ENCODE data around the gene EID3. TPM values are rescaled to one million over a fixed set of nuclear protein-coding genes. Genes with fewer than 3 reads are reported as not detected.

EID3 gene
- total RNA-seq, 1 donor = 19.2 TPM

DNA sequence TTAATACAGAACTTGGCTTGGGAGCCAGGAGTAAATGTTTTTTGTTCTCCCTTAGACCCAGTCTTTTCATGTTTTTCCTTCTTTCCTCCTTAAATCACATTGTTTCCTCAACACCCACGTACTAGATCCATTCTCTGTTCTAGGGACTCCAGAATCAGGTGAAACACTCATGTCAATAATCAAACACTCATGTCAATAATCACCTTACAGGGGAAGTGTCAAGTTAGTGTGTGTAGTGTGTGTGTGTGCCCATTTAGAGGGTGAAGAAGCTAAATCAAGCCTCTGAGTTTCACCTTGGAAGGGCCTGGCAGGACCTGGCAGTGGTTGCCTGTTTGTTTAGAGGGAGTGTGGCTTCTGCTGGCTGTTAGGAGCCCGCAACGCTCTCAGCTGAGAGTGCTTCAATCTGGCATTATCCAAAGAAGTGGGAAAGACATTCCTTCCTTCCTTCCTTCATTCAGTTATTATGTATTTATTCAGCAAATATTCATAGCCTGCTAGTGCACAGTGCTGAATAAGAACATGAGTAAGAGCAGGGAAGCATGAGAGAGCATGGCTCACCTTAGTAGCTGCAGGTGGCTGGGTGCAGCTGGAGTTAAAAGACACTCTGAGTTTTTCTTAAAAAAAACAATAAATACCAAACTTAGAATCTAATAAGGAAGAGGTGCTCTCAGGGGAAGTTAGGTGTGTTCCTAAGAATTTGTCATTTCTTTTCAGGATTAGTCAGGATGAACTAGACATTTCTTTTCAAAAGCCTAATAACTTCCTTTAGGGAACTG, 17.6 kb upstream of the EID3 start:
- TF ChIP-seq, protein P1, sequence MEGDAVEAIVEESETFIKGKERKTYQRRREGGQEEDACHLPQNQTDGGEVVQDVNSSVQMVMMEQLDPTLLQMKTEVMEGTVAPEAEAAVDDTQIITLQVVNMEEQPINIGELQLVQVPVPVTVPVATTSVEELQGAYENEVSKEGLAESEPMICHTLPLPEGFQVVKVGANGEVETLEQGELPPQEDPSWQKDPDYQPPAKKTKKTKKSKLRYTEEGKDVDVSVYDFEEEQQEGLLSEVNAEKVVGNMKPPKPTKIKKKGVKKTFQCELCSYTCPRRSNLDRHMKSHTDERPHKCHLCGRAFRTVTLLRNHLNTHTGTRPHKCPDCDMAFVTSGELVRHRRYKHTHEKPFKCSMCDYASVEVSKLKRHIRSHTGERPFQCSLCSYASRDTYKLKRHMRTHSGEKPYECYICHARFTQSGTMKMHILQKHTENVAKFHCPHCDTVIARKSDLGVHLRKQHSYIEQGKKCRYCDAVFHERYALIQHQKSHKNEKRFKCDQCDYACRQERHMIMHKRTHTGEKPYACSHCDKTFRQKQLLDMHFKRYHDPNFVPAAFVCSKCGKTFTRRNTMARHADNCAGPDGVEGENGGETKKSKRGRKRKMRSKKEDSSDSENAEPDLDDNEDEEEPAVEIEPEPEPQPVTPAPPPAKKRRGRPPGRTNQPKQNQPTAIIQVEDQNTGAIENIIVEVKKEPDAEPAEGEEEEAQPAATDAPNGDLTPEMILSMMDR (IDR thresholded peaks at IDR 0.05; ENCODE audit: extremely low read depth, low read depth, low read length) = no peak
- Histone ChIP-seq H2AFZ (ENCODE audit: low read length) (no peak overlapping the region), H3K4me3 (ENCODE audit: insufficient read depth, low read length) (peak overlapping the region; percentile 91), H3K27ac (ENCODE audit: low read depth, low read length) (peak overlapping the region; percentile 99), H4K20me1 (ENCODE audit: insufficient read depth, low read length) (peaks cover 32% of the 10 kb centered on the region), H3K36me3 (ENCODE audit: insufficient read depth, low read length) (peaks cover 21% of the 10 kb centered on the region), H3K27me3 (ENCODE audit: insufficient read depth, low read length) (no peaks in the 10 kb centered on the region), H3K4me2 (ENCODE audit: insufficient read depth, low read length) (peak overlapping the region; percentile 95), H3K79me2 (ENCODE audit: insufficient read depth, low read length) (peaks cover 41% of the 10 kb centered on the region), H3K4me1 (ENCODE audit: insufficient read depth, low read length) (peaks cover 37% of the 10 kb centered on the region), H3K9me3 (ENCODE audit: low read depth, low read length) (no peaks in the 10 kb centered on the region)
- no peak for DNase-seq (ENCODE audit: insufficient read length, low spot score, missing footprints)

DNA sequence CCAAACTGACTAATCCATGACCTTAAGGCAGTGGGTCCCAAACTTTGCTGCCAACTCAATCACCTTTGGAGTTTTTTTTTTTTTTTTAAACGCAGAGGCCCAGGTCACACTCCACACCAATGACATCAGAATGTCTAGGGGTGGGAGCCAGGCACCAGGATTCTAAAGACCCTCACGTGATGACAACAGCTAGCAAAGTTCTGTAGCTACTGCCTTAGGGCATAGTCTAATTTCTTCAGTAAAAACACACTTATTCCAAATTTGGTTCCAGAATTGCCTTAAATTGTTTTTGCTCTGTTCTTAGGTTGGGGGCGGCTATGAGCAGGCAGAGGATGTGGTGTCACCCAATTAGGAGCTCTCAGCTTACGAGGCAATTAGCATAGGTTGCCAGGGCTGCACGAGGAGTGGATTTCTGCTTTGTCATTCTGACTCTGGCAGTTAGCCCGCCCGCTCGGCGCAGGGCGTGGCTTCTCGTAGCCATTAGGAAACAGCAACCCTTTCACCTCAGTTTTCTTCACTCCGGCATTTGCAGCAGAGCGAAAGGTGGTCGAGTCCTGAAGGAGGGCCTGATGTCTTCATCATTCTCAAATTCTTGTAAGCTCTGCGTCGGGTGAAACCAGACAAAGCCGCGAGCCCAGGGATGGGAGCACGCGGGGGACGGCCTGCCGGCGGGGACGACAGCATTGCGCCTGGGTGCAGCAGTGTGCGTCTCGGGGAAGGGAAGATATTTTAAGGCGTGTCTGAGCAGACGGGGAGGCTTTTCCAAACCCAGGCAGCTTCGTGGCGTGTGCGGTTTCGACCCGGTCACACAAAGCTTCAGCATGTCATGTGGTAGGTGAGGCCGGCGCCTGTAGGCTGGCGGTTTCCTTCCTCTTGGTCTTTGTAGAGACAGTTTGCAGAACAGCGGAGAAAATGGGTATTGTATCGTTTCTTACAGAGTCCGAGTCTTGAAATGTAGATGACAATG, 16.7 kb upstream of the EID3 start:
- peaks cover 46% of the 10 kb centered on the region for H3K79me2 ChIP-seq (ENCODE audit: insufficient read depth, low read length)
- H3K27me3 ChIP-seq (ENCODE audit: insufficient read depth, low read length) = no peaks in the 10 kb centered on the region
- peak overlapping the region; percentile 99 for H3K27ac ChIP-seq (ENCODE audit: low read depth, low read length)
- TF ChIP-seq, protein P1 (IDR thresholded peaks at IDR 0.05; ENCODE audit: extremely low read depth, low read depth, low read length) = no peak
- H3K36me3 ChIP-seq (ENCODE audit: insufficient read depth, low read length) = peaks cover 27% of the 10 kb centered on the region
- peaks cover 32% of the 10 kb centered on the region for H3K4me1 ChIP-seq (ENCODE audit: insufficient read depth, low read length)
- H4K20me1 ChIP-seq (ENCODE audit: insufficient read depth, low read length) = peaks cover 35% of the 10 kb centered on the region
- peak; percentile 91 for DNase-seq (ENCODE audit: insufficient read length, low spot score, missing footprints)
- H3K9me3 ChIP-seq (ENCODE audit: low read depth, low read length) = no peaks in the 10 kb centered on the region
- H2AFZ ChIP-seq (ENCODE audit: low read length) = peak overlapping the region; percentile 80
- H3K4me3 ChIP-seq (ENCODE audit: insufficient read depth, low read length) = peak overlapping the region; percentile 91
- peak overlapping the region; percentile 95 for H3K4me2 ChIP-seq (ENCODE audit: insufficient read depth, low read length)

DNA sequence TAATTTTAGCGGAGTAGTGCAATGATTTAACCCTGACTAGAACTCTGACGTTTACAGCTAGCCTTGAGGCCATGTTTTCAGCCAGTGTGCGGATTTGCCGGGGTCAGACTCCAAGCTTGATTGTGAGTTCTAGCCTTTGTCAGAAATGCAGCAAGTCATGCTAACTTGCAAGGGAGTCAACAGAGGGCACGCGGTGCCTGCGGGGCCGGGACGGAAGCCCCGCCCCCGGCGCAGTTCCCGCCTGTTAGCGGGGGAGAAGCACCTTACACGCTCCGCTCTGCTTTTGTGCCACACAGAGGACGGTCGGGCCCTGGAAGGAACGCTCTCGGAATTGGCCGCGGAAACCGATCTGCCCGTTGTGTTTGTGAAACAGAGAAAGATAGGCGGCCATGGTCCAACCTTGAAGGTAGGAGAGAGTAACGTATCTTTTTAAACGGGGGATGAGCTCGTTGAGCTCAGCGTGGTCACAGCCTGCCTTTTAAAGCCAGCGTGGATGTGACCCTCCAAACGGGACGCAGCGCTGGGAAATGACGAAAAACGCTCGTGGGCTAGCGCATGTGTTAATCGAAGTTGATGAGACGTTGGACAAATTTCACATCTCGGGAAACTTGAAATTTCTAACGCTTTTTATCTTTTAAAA, 14.8 kb upstream of the EID3 start:
- H3K4me2 ChIP-seq (ENCODE audit: insufficient read depth, low read length) = peak overlapping the region; percentile 95
- H4K20me1 ChIP-seq (ENCODE audit: insufficient read depth, low read length) = peaks cover 49% of the 10 kb centered on the region
- H3K36me3 ChIP-seq (ENCODE audit: insufficient read depth, low read length) = peaks cover 45% of the 10 kb centered on the region
- no peaks in the 10 kb centered on the region for H3K9me3 ChIP-seq (ENCODE audit: low read depth, low read length)
- H3K79me2 ChIP-seq (ENCODE audit: insufficient read depth, low read length) = peaks cover 66% of the 10 kb centered on the region
- peaks cover 35% of the 10 kb centered on the region for H3K4me1 ChIP-seq (ENCODE audit: insufficient read depth, low read length)
- no peaks in the 10 kb centered on the region for H3K27me3 ChIP-seq (ENCODE audit: insufficient read depth, low read length)
- TF ChIP-seq, protein P1 (IDR thresholded peaks at IDR 0.05; ENCODE audit: extremely low read depth, low read depth, low read length) = no peak
- H3K27ac ChIP-seq (ENCODE audit: low read depth, low read length) = peak overlapping the region; percentile 99
- peak overlapping the region; percentile 91 for H3K4me3 ChIP-seq (ENCODE audit: insufficient read depth, low read length)
- DNase-seq (ENCODE audit: insufficient read length, low spot score, missing footprints) = peak; percentile 89
- no peak overlapping the region for H2AFZ ChIP-seq (ENCODE audit: low read length)
